ENCODE measurements around the gene LPO.
A peak's percentile ranks its signal among the peaks of the same experiment; 100 is the strongest.

LPO gene
- total RNA-seq: 0 reads per million in 2 donors

GRCh38 chr17:58238147-58238634 is at the start of gene LPO:
Gene LPO (plus strand): TSS chr17:58238584. CDS start chr17:58242980, 4,396 bp downstream.
- DNase-seq: no peak

GRCh38 chr17:58189436-58190146 is 48.8 kb upstream of the LPO start:
- DNase-seq: no peak

DNA sequence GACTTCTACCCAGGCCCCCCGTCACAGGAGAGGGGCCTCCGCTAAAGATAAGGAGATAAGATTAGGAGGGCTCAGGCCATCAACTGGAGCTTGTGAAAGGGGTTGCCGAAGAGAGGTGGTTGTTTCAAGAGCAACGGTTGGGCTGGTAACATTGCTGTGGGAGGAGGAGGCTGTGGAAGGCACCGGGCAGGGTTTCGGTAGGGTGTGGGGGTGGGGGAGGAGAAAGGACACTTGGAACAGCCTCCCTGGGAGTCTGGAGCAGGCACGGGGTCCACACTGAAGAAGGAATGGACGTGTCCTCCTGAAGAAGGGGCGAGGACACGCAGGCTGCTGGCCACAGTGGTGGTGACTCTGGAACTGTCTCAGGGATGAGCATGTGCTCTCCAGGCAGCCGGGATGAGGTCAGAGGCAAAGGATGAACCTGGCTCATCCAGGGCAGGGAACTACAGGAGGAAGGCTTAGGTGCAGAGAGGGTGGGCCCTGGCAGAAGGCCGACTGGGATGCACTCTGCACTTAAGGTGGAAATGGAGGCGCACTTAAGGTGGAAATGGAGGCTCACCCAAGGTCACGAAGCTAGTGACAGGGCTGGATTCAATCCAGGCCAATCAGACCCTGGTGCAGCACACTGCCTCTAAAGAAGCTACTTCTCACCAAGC is 47.0 kb upstream of the LPO start:
- DNase-seq: no peak

DNA sequence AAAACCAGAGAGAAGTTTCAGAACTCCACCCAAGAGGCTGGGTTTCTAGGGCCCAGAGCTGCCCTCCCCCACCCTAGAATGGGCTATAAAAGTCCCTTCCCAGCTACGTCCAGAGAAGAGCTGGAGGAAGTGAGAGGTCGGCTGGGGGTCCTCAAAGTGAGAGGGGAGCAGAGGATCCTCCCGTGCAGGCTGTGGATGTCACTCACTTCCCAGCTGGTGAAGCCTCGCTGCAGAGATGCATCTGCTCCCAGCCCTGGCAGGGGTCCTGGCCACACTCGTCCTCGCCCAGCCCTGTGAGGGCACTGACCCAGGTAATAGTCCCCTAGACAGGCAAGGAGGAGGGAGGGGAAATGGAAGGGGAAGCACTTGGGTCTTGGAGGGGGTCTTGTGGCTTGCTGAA is 45.8 kb upstream of the LPO start, which contains the start of gene EPX:
Gene EPX, plus strand, starts transcription at position 115 of the 400 bp plus-strand sequence. Its CDS starts 121 bp downstream, at position 236.
- no peak for DNase-seq

GRCh38 chr17:58193641-58194255 is 44.6 kb upstream of the LPO start:
- DNase-seq: no peak

DNA sequence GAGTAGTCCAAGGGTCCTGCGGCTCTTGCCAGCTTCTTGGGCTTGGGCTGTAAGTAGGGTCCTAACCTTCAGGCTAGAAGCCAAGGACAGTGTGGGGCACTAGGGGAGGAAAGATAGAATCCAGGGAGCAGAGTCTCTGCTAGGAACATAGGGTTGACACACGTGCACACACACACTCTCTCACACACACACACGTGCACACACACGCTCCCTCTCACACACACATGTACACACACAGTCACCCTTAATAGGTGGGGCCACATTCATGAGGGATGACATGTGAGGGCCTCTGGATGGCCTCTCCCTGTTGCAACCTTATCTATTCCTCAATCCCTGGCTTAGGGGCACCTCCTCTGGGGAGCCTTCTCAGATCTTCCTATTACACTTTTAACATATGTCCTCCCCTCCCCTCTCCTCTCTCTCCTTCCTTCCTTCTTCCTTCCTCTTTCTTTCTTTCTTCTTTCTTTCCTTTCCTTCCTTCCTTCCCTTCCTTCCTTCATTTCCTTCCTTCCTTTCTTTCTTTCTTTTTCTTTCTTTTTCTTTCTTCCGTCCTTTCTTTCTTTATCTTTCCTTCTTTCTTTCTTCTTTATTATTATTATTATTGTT is 42.8 kb upstream of the LPO start:
- DNase-seq: no peak

DNA sequence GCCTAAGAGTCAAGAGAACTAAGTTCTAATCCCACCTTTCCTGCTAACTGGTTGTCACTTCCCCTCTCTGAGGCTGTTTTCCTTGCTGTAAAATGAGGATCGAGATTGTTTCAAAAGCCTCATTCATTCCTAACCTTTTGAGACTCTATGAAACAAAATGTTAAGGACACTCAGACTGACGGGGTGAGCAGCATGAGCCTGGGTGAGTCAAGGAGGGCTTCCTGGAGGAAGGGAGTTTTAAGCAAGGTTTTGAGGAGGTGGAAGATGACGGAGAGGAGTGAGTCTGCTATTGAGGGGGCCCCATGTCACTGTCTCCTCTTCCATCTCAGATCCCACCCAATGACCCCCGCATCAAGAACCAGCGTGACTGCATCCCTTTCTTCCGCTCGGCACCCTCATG is 41.8 kb upstream of the LPO start:
- no peak for DNase-seq

- peak; percentile 37 for DNase-seq
Observed at GRCh38 chr17:58200024-58200633, 38.3 kb upstream of the LPO start.

DNA sequence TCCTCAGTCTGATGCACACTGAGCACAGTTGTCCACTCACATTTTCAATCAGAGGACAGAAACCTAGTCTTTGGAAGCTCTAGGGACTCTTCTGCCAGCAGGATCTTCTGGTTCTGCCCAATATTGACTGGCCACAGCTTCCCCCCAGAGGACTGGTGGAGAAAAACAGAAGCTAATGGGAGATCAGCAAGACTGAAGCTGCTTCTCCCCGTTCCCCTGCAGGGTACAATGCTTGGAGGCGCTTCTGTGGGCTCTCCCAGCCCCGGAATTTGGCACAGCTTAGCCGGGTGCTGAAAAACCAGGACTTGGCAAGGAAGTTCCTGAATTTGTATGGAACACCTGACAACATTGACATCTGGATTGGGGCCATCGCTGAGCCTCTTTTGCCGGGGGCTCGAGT is 35.5 kb upstream of the LPO start:
- DNase-seq: no peak

DNA sequence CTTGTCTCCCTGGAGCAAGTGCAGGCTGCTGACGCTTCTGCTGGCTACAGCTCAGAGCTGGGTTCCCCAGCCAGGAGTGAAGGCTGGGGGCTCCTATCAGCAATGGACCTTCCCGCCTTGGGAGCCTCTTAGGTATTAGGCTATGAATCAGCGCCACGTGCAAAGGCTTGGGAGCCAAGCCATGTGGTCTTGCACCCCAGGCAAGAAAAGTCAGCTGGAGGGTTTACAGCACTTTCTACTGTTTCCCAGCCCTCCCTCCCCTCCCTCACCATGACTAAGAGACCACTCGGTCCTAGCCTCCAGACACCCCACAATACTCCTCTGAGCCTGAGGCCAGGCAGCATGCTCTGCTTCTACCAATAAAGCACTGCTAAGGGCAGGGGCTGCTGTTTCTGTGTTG is 33.6 kb upstream of the LPO start:
- no peak for DNase-seq

- DNase-seq: no peak
Observed at GRCh38 chr17:58205936-58206335, 32.4 kb upstream of the LPO start.

DNA sequence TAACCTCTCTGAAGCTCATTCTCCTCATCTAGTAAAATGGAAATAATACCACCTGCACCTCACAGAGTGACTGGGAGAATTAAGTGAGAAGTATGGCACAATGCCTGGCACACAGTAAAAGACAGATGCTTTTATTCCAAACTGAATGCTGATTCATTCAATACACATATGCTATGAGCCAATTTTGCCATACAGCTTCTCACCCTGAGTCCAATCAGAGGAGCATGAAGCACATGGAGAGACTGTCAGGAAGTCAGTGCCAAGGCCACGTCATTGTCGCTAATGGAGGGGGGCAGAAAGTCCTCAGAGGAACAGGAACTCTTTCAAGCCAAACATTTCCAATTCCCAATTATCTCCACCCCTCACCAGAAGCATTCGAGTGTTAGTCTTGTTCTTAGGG is 30.9 kb upstream of the LPO start:
- no peak for DNase-seq

DNA sequence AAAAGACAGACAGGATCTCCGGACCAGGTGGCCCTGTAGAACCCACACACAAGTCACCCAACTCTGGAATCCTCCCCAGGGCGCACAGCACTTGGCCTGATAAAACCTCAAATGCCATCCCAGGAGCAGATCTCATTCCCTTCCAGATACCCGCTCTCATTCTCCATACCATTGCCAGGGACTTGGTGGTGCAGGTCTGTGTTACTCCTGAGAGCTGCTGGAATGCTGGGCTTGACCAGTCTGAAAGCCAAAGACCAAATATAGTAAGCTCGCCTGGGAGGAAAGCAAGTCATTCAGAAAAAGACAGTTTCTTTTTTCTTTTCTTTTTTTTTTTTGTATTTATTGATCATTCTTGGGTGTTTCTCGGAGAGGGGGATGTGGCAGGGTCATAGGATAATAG is 30.0 kb upstream of the LPO start:
- no peak for DNase-seq

GRCh38 chr17:58210922-58211321 is 27.5 kb upstream of the LPO start:
- no peak for DNase-seq

DNA sequence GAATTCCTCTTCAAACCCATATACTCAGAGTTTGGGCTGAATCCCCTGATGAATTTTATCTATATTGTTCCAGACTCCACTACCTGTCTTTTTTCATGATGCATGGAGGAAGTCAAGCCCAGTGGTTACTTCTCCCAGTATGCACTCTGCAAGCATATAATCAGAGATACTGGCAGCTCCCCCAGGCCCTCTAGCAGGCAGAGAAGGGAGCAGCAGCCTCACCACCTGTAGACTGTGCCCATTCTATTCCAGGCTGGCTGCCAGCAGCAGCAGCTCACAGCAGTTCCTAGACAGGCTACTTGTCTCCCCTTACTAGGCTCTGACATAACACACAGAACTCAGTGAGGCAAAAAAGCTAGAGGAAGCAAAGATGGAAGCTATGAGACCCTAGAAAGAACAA is 22.7 kb upstream of the LPO start:
- DNase-seq: no peak

- no peak for DNase-seq
Observed at GRCh38 chr17:58217766-58218165, 20.6 kb upstream of the LPO start.

DNA sequence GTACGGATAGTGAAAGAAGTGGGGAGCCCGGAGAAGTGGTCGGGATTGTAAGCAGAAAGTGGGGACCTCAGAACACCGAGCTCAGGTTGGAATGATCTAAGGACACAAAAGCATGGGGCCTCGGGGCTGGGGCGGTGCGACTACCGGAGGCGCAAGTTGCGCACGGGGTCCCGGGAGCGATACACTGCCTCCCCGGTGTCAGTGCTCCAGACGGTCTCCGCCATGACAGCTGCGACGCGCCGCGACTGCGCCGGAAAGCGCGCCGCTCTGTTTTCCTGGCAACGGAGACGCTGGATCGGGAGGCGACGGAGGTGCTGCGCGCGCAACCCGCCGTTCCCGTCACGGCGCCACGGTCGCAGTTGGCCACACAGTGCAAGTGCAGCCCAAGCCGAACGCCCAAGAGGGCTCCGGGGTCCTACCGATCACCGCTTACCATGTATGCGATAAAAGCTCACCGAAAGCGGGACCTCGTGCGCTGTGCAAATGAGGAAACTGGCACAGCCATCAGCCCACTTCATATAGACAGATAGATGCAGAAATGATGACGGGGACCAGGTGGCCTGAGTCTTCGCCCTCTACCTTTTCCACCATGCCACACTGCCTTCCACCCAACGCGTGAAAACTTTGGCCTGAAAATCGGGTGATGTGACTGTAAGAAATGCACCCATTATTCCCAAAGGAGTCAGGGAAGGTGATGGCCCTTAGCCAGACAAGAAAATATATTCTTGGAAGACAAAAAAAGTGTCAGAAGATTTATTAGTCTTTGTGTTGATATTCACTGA is 19.2 kb upstream of the LPO start, which contains the start of gene MKS1:
Gene MKS1, minus strand, starts transcription at position 249 of the 782 bp plus-strand sequence. Its CDS starts 25 bp downstream, at position 224.
- peak; percentile 91 for DNase-seq

DNA sequence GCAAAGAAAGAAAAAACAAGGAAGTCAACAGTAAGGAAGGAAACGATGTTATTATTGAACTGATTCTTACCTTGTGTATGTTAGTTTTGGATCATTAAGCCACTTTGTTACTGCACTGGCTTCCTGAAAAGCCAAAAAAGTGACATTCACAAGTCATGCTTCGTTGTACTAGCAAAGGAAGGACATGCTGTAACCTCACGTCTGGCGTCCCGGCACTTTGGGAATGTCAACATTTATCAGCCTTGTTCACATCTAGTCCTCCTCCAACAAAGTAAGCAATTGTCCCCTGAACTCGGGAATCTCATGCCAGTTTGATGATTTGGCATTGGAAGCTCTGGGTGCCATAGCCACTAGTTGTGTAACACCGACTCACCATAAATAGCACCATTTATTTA is 18.6 kb upstream of the LPO start:
- DNase-seq: no peak

DNA sequence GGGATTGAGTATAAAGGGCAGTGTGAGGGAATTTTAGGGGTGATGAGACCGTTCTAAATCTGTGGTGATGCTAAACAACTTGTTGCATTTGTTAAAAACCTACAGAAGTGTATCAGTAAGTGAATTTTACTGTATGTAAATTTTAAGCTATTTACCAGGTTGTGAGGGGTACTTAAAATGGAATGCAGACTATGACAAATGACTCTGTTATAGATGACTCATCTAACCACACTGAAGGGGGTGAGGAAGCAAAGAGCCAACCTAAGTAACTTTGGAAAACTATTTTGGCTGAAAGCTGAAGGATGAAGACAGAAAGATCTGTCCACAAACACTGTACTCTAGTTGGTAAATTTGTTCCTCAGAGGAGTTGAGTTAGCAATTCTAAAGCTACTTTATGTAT is 14.1 kb upstream of the LPO start:
- DNase-seq: no peak

GRCh38 chr17:58227733-58228132 is 10.7 kb upstream of the LPO start:
- no peak for DNase-seq

GRCh38 chr17:58228679-58229078 is 9.7 kb upstream of the LPO start:
- DNase-seq: no peak

DNA sequence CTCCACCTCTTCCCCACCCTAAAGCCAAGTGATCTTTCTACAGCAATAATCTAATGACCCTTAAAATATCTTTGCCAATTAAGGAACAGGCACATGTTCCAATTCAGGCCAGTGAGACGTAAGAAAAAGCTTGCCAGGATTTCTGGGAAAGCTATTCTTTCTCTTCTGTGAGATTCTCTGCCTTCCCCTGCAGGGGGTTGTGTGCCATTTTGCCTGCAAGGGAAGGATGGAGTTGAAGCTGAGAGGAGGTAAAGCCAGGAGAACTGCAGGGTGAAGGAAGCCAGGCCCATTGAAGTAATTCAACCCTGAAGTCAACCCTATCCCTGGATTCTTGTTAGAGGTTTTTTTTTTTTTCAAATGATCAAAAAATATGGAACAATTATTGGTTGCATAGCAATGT is 9.0 kb upstream of the LPO start:
- no peak for DNase-seq

All from T-helper 9 cell (primary cell).